Kidney (tissue), 14 donors: ENCODE results near the gene NR2E1. TPM values are rescaled to one million over a fixed set of nuclear protein-coding genes. Genes with fewer than 3 reads are reported as not detected.

Experiments
- DNase-seq, 5 donors: peaks; one replicate each; pipeline ENCODE4 v3.0.0-alpha.2; 2013 to 2020
- FAIRE-seq: peaks from 2 replicates; lab custom pipeline; 2012; peaks lifted over from hg19 to GRCh38; lab: Jason Lieb, UNC
- H3K27ac ChIP-seq, 2 donors: one replicate each; pipeline ENCODE4 v1.7.0; 2013; ENCODE audit warnings: low read depth in 2 of 2, low read length in 2 of 2, inconsistent platforms in 1 of 2
- H3K27me3 ChIP-seq: one replicate; pipeline ENCODE4 v1.7.1; 2013; ENCODE audit warnings: low read length, inconsistent platforms; ENCODE audit not compliant: control insufficient read depth, insufficient read depth
- H3K36me3 ChIP-seq, 3 donors: one replicate each; pipeline versions ENCODE4 v1.7.0 to v1.7.1; 2013; ENCODE audit warnings: low read length in 3 of 3, control low read depth in 1 of 3, inconsistent platforms in 1 of 3; ENCODE audit not compliant: insufficient read depth in 3 of 3, control insufficient read depth in 2 of 3
- H3K4me1 ChIP-seq, 3 donors: one replicate each; pipeline versions ENCODE4 v1.7.0 to v1.7.1; 2013; ENCODE audit warnings: low read length in 3 of 3, inconsistent platforms in 1 of 3, low read depth in 1 of 3; ENCODE audit not compliant: control insufficient read depth in 2 of 3, insufficient read depth in 2 of 3
- H3K4me3 ChIP-seq, 3 donors: one replicate each; pipeline versions ENCODE4 v1.7.0 to v1.8.1; 2013; ENCODE audit warnings: low read length in 3 of 3, control low read depth in 1 of 3, inconsistent platforms in 1 of 3
- H3K9ac ChIP-seq, 3 donors: one replicate each; pipeline versions ENCODE4 v1.7.0 to v1.7.1; 2013; ENCODE audit warnings: low read length in 3 of 3, control low read depth in 1 of 3, inconsistent platforms in 1 of 3
- H3K9me3 ChIP-seq, 3 donors: one replicate each; pipeline versions ENCODE4 v1.7.0 to v1.7.1; 2013; ENCODE audit warnings: low read length in 3 of 3, control low read depth in 1 of 3, inconsistent platforms in 1 of 3; ENCODE audit not compliant: control insufficient read depth in 2 of 3, insufficient read depth in 1 of 3
- CTCF ChIP-seq: IDR thresholded peaks from 3 replicates; pipeline ENCODE4 v1.5.1; 2012; ENCODE audit warnings: mild to moderate bottlenecking, moderate library complexity, borderline replicate concordance; ENCODE audit not compliant: insufficient read depth; ENCODE audit errors: extremely low read depth
- intact Hi-C: fragments of 100-400 bp; cut with DNase I; formaldehyde crosslinking; loops from one replicate; pipeline ENCODE4 v1.11.1; 2022
- polyA plus RNA-seq: library from polyadenylated mRNA; stranded (reverse); fragments of 350-450 nt; fragmentation: Illumina TruSeq; extraction: RNeasy Lipid Tissue Mini Kit (QIAGEN cat#74804); gene quantifications from one replicate; pipeline ENCODE4 v1.2.3, GENCODE V29; 2014; ENCODE audit warnings: low read depth, low replicate concordance; ENCODE audit not compliant: insufficient read depth
- total RNA-seq: library from RNA; stranded (reverse); fragmentation: NEBNext Ultra II Directional; extraction: Animal tissue kit (Norgen Biotek cat#: 25700); gene quantifications from one replicate; pipeline ENCODE4 v1.2.1, GENCODE V29; 2021
- donor health status: control.
- donor health status: control.
- donor health status: control.
- donor health status: control.
- donor health status: control.
- donor health status: DM: yes; HTN: yes; CAD: no.
- donor health status: Normal renal cell carcinoma (clear cell type).

The NR2E1 gene
- total and polyA plus RNA-seq, 2 donors from 2014 or later, result not detected

GRCh38 chr6:108227290-108227689, 61.5 kb downstream of the NR2E1 start:
- intact Hi-C loops, result no loop called here
- Histone ChIP-seq H3K9me3 (no peaks in the 10 kb centered on the region), H3K9ac (no peak overlapping the region), H3K27ac (no peak overlapping the region), H3K36me3 (peaks cover 0 to 5% (median 3%) of the 10 kb centered on the region in 3 donors), H3K4me1 (no peaks in the 10 kb centered on the region), H3K4me3 (no peak overlapping the region), H3K27me3 (no peaks in the 10 kb centered on the region)
- FAIRE-seq (no peak), DNase-seq (no peak)
- no peak for TF ChIP-seq CTCF

GRCh38 chr6:108228416-108228815, 62.6 kb downstream of the NR2E1 start:
- Histone ChIP-seq H3K4me1 (no peaks in the 10 kb centered on the region), H3K27ac (no peak overlapping the region), H3K4me3 (no peak overlapping the region), H3K9ac (no peak overlapping the region), H3K9me3 (no peaks in the 10 kb centered on the region), H3K27me3 (no peaks in the 10 kb centered on the region), H3K36me3 (no peaks in the 10 kb centered on the region)
- DNase-seq, result no peak
- intact Hi-C loops, result no loop called here
- no peak for FAIRE-seq
- TF ChIP-seq CTCF, result no peak

- FAIRE-seq (no peak), DNase-seq (no peak)
- H3K4me3 ChIP-seq, result no peak overlapping the region
- no peaks in the 10 kb centered on the region for H3K36me3 ChIP-seq
- intact Hi-C loops, result no loop called here
- H3K9me3 ChIP-seq, result no peaks in the 10 kb centered on the region
- H3K27ac ChIP-seq, result no peak overlapping the region
- no peak overlapping the region for H3K9ac ChIP-seq
- no peaks in the 10 kb centered on the region for H3K27me3 ChIP-seq
- H3K4me1 ChIP-seq, result no peaks in the 10 kb centered on the region
- TF ChIP-seq CTCF, result no peak
Measured at GRCh38 chr6:108235127-108235526, 69.3 kb downstream of the NR2E1 start.

GRCh38 chr6:108236791-108237190, 71.0 kb downstream of the NR2E1 start:
- intact Hi-C loops, result no loop called here
- FAIRE-seq (no peak), DNase-seq (no peak)
- Histone ChIP-seq H3K4me1 (peaks cover 0 to 3% (median 0%) of the 10 kb centered on the region in 3 donors), H3K9me3 (no peaks in the 10 kb centered on the region), H3K4me3 (no peak overlapping the region), H3K9ac (no peak overlapping the region), H3K36me3 (no peaks in the 10 kb centered on the region), H3K27ac (no peak overlapping the region), H3K27me3 (no peaks in the 10 kb centered on the region)
- TF ChIP-seq CTCF, result no peak
